CD14-positive monocyte (primary cell): ENCODE measurements around the gene KRTAP4-4. TPM values are rescaled to one million over a fixed set of nuclear protein-coding genes. Genes with fewer than 3 reads are reported as not detected.

Source experiments
- DNase-seq, 3 donors: peaks; one replicate each; pipeline ENCODE4 v3.0.0-alpha.2; 2011 to 2022
- H2AFZ ChIP-seq: 2 replicates; pipeline ENCODE4 v1.6.0; 2012; ENCODE audit warnings: mild to moderate bottlenecking, low read depth, low read length, inconsistent platforms; ENCODE audit not compliant: insufficient read depth, poor library complexity, severe bottlenecking
- H3K27ac ChIP-seq, 2 donors: 1 replicate in 1 of 2; 2 replicates in 1 of 2; pipeline ENCODE4 v1.5.1; 2012 to 2013; ENCODE audit warnings: low read length in 2 of 2, control low read depth in 1 of 2, inconsistent platforms in 1 of 2, low read depth in 1 of 2, mild to moderate bottlenecking in 1 of 2
- H3K27me3 ChIP-seq, 2 donors: one replicate each; pipeline versions ENCODE4 v1.6.0 to v1.6.1; 2011 to 2013; ENCODE audit warnings: low read length in 2 of 2; ENCODE audit not compliant: control insufficient read depth in 2 of 2, insufficient read depth in 2 of 2
- H3K36me3 ChIP-seq, 2 donors: replicated peaks in 1 of 2; 1 replicate in 1 of 2; 2 replicates in 1 of 2; pipeline versions ENCODE4 v1.5.1 to v1.6.1; 2012 to 2013; ENCODE audit warnings: low read length in 2 of 2, control low read depth in 1 of 2, inconsistent platforms in 1 of 2, mild to moderate bottlenecking in 1 of 2; ENCODE audit not compliant: insufficient read depth in 2 of 2, control insufficient read depth in 1 of 2
- H3K4me1 ChIP-seq, 2 donors: 1 replicate in 1 of 2; 2 replicates in 1 of 2; pipeline versions ENCODE4 v1.5.1 to v1.6.1; 2012 to 2013; ENCODE audit warnings: low read length in 2 of 2, control low read depth in 1 of 2, inconsistent platforms in 1 of 2, mild to moderate bottlenecking in 1 of 2, moderate library complexity in 1 of 2; ENCODE audit not compliant: insufficient read depth in 2 of 2, control insufficient read depth in 1 of 2
- H3K4me2 ChIP-seq: replicated peaks from 2 replicates; pipeline ENCODE3; 2012; ENCODE audit warnings: low read length, moderate library complexity, mild to moderate bottlenecking; ENCODE audit not compliant: poor library complexity, severe bottlenecking; ENCODE audit errors: extremely low read depth
- H3K4me3 ChIP-seq, 3 experiments: fragments of 200-600 bp in 1 of 3; sonication (generic) in 1 of 3; replicated peaks in 1 of 3; 1 replicate in 2 of 3; 2 replicates in 1 of 3; pipeline ENCODE4 v1.5.1; 2011 to 2013; ENCODE audit warnings: low read length in 3 of 3, mild to moderate bottlenecking in 3 of 3, control low read depth in 2 of 3, low read depth in 2 of 3, inconsistent platforms in 1 of 3, moderate library complexity in 1 of 3
- H3K79me2 ChIP-seq: 2 replicates; pipeline ENCODE4 v1.6.0; 2012; ENCODE audit warnings: mild to moderate bottlenecking, control low read depth, inconsistent platforms, low read length, moderate library complexity; ENCODE audit not compliant: insufficient read depth
- H3K9ac ChIP-seq: 2 replicates; pipeline ENCODE4 v1.6.0; 2017; ENCODE audit warnings: low read length, mild to moderate bottlenecking; ENCODE audit not compliant: insufficient read depth, poor library complexity, severe bottlenecking
- H3K9me3 ChIP-seq, 2 donors: replicated peaks in 1 of 2; 1 replicate in 1 of 2; 2 replicates in 1 of 2; pipeline versions ENCODE4 v1.5.1 to v1.6.1; 2012 to 2013; ENCODE audit warnings: low read length in 2 of 2, control low read depth in 1 of 2; ENCODE audit not compliant: control insufficient read depth in 1 of 2, insufficient read depth in 1 of 2
- H4K20me1 ChIP-seq: 2 replicates; pipeline ENCODE4 v1.6.0; 2012; ENCODE audit warnings: mild to moderate bottlenecking, low read length, control low read depth, moderate library complexity; ENCODE audit not compliant: insufficient read depth
- H3K27ac Mint-ChIP-seq, 7 donors: one replicate each; pipeline ENCODE4 v1.8.0; 2020; ENCODE audit warnings: mild to moderate bottlenecking in 7 of 7, mixed read lengths in 7 of 7, moderate library complexity in 6 of 7, inconsistent platforms in 2 of 7
- H3K27me3 Mint-ChIP-seq, 3 donors: one replicate each; pipeline ENCODE4 v1.8.0; 2021 to 2022; ENCODE audit warnings: low read depth in 3 of 3, mild to moderate bottlenecking in 3 of 3, mixed read lengths in 3 of 3, moderate library complexity in 3 of 3, inconsistent platforms in 1 of 3
- H3K36me3 Mint-ChIP-seq, 2 donors: one replicate each; pipeline ENCODE4 v1.8.0; 2020; ENCODE audit warnings: mixed read lengths in 2 of 2, inconsistent platforms in 1 of 2, mild to moderate bottlenecking in 1 of 2
- H3K4me1 Mint-ChIP-seq: one replicate; pipeline ENCODE4 v1.8.0; 2020; ENCODE audit warnings: mild to moderate bottlenecking, mixed read lengths
- H3K4me3 Mint-ChIP-seq, 2 donors: one replicate each; pipeline ENCODE4 v1.8.0; 2020; ENCODE audit warnings: mild to moderate bottlenecking in 2 of 2, mixed read lengths in 2 of 2, moderate library complexity in 1 of 2
- H3K9me3 Mint-ChIP-seq, 7 donors: one replicate each; pipeline ENCODE4 v1.8.0; 2020 to 2022; ENCODE audit warnings: mixed read lengths in 7 of 7, mild to moderate bottlenecking in 6 of 7, moderate library complexity in 6 of 7, inconsistent platforms in 2 of 7
- CTCF ChIP-seq: fragments of 200-600 bp; IDR thresholded peaks from one replicate; pipeline ENCODE4 v1.8.0; 2022; ENCODE audit warnings: antibody characterized with exemption, mild to moderate bottlenecking
- WGBS: methylation state at CpG from one replicate; pipeline ENCODE4 v1.1.5; 2013; ENCODE audit warnings: missing lambda C conversion rate; ENCODE audit not compliant: insufficient coverage; 5-methylcytosine and 5-hydroxymethylcytosine counted together
- intact Hi-C, 2 donors: fragments of 100-400 bp; cut with micrococcal nuclease; formaldehyde crosslinking; loops; one replicate each; pipeline versions ENCODE4 v1.15.0 to v1.15.1; 2023
- polyA plus RNA-seq, 3 donors: library from polyadenylated mRNA; depleted of rRNA in 1 of 3; unstranded in 2 of 3; stranded (reverse) in 1 of 3; fragments of 300-500 nt in 2 of 3; fragments of >200 nt in 1 of 3; fragmentation: Illumina TruSeq in 2 of 3; gene quantifications; 1 replicate in 2 of 3; 2 replicates in 1 of 3; pipeline ENCODE4 v1.2.3, GENCODE V29; 2012 to 2021

KRTAP4-4 gene
- polyA plus RNA-seq, 3 donors = not detected

DNA sequence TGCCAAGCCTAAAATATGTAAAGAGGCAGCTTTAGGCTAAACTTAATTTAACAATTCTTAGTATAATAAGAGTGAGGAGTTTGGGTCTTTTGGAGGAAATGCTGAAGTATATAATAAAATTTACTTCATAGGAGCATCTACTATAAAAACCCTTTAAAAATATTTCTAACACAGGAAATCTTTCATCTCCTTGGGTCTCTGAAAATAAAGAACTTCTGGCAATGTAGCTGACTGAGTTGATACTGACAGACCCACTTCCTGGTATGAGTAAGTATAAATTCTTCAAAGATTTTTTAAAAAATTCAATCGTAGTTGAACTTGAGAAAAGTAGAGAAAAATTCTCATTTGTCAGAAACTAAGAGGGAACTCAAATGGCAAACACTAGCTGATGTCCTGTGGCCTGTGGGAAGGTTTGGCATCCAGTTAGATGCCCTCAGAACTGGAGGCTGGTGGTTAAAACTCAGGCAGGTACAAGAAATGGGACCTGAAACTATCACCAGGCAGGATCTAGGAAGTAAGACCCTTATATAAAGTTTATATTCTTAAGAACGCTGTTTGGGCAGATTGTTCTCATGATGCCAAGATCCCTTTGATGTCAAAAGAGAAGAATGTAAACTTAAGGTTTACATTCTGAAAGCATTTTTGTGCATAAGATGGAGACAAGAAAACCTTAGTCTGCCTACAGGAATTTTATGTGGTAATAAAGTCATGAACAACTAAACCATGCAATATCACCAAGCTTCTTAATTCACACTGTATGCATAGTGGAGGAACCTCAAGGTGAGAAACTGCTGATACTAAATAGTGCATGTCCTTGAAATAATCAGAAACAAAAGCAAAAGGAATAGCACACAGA, 26.4 kb downstream of the KRTAP4-4 start:
- Mint-ChIP-seq H3K36me3 (no peaks in the 10 kb centered on the region), H3K9me3 (peaks cover 0 to 9% (median 4%) of the 10 kb centered on the region in 7 donors), H3K4me1 (no peaks in the 10 kb centered on the region), H3K4me3 (no peak overlapping the region), H3K27ac (no peak overlapping the region), H3K27me3 (no peaks in the 10 kb centered on the region)
- TF ChIP-seq CTCF = no peak
- Histone ChIP-seq H3K9ac (no peak overlapping the region), H3K4me1 (no peaks in the 10 kb centered on the region), H3K79me2 (no peaks in the 10 kb centered on the region), H3K4me2 (no peak overlapping the region), H3K4me3 (no peak overlapping the region), H3K27ac (no peak overlapping the region), H3K36me3 (no peaks in the 10 kb centered on the region), H4K20me1 (no peaks in the 10 kb centered on the region), H3K27me3 (no peaks in the 10 kb centered on the region), H3K9me3 (no peaks in the 10 kb centered on the region), H2AFZ (no peak overlapping the region)
- no peak for DNase-seq
- no CpG with 5 or more reads among the region's 2 CpGs for WGBS
- intact Hi-C loops = no loop called here

GRCh38 chr17:41131979-41132378, 28.6 kb downstream of the KRTAP4-4 start:
- Histone ChIP-seq H3K36me3 (no peaks in the 10 kb centered on the region), H3K4me3 (no peak overlapping the region), H3K4me2 (no peak overlapping the region), H3K9ac (no peak overlapping the region), H3K27ac (no peak overlapping the region), H3K27me3 (no peaks in the 10 kb centered on the region), H3K4me1 (no peaks in the 10 kb centered on the region), H3K9me3 (no peaks in the 10 kb centered on the region), H3K79me2 (no peaks in the 10 kb centered on the region), H4K20me1 (no peaks in the 10 kb centered on the region), H2AFZ (no peak overlapping the region)
- Mint-ChIP-seq H3K27me3 (no peaks in the 10 kb centered on the region), H3K9me3 (peaks cover 0 to 2% (median 0%) of the 10 kb centered on the region in 7 donors), H3K27ac (no peak overlapping the region), H3K36me3 (no peaks in the 10 kb centered on the region), H3K4me1 (no peaks in the 10 kb centered on the region), H3K4me3 (no peak overlapping the region)
- no peak for DNase-seq
- TF ChIP-seq CTCF = no peak
- WGBS = 100% methylated on average over 2 of the region's 3 CpGs
- intact Hi-C loops = no loop called here
